Measurements from ENCODE around the gene MCRIP2.

The MCRIP2 gene

GRCh38 chr16:667113-667779, 25.6 kb downstream of the MCRIP2 start:
- Histone ChIP-seq H3K4me3 (ENCODE audit: low read length) (peak overlapping the region; percentile 98), H3K9me2 (replicated peaks; ENCODE audit: control insufficient read depth, low read length) (no peaks in the 10 kb centered on the region), H3K27ac (ENCODE audit: low read depth, low read length) (peak overlapping the region; percentile 20; the same call in 1 of the 2 replicates), H4K20me1 (ENCODE audit: control insufficient read depth, insufficient read depth, low read depth, low read length) (no peaks in the 10 kb centered on the region), H3K27me3 (ENCODE audit: control insufficient read depth, low read length) (no peaks in the 10 kb centered on the region), H3F3A (ENCODE audit: control insufficient read depth, insufficient read depth) (0 out of 2 replicates have a peak, but pooled peaks cover 2% of the 10 kb centered on the region), H3K36me3 (ENCODE audit: control insufficient read depth, low read length) (peaks cover 71% of the 10 kb centered on the region), H3K4me1 (ENCODE audit: control insufficient read depth, low read length) (peaks cover 13% of the 10 kb centered on the region), H3K4me2 (ENCODE audit: low read length) (peak overlapping the region; percentile 97), H3K9me3 (ENCODE audit: control insufficient read depth, insufficient read depth, low read length) (no peaks in the 10 kb centered on the region), H3K79me2 (ENCODE audit: control insufficient read depth, low read length) (peaks cover 25% of the 10 kb centered on the region)
- no peak for TF ChIP-seq CTCF (IDR thresholded peaks at IDR 0.05; ENCODE audit: low read depth, low read length, poor library complexity, severe bottlenecking)
- no peak for TF ChIP-seq EZH2phosphoT487 (IDR thresholded peaks at IDR 0.05; ENCODE audit: borderline replicate concordance, low read length)

- Histone ChIP-seq H3K9me3 (ENCODE audit: control insufficient read depth, insufficient read depth, low read length) (no peaks in the 10 kb centered on the region), H3K4me1 (ENCODE audit: control insufficient read depth, low read length) (peaks cover 13% of the 10 kb centered on the region), H3K27me3 (ENCODE audit: control insufficient read depth, low read length) (no peaks in the 10 kb centered on the region), H3K79me2 (ENCODE audit: control insufficient read depth, low read length) (peaks cover 25% of the 10 kb centered on the region), H4K20me1 (ENCODE audit: control insufficient read depth, insufficient read depth, low read depth, low read length) (no peaks in the 10 kb centered on the region), H3K27ac (ENCODE audit: low read depth, low read length) (peak within 1 kb of the TSS; percentile 56), H3K4me2 (ENCODE audit: low read length) (peak within 1 kb of the TSS; percentile 97), H3K4me3 (ENCODE audit: low read length) (peak within 1 kb of the TSS; percentile 98), H3F3A (ENCODE audit: control insufficient read depth, insufficient read depth) (0 out of 2 replicates have a peak, but pooled peaks cover 2% of the 10 kb centered on the region), H3K36me3 (ENCODE audit: control insufficient read depth, low read length) (peaks cover 71% of the 10 kb centered on the region), H3K9me2 (replicated peaks; ENCODE audit: control insufficient read depth, low read length) (no peaks in the 10 kb centered on the region)
- TF ChIP-seq CTCF (IDR thresholded peaks at IDR 0.05; ENCODE audit: low read depth, low read length, poor library complexity, severe bottlenecking) (peak; percentile 89), EZH2phosphoT487 (IDR thresholded peaks at IDR 0.05; ENCODE audit: borderline replicate concordance, low read length) (no peak)
Observed at GRCh38 chr16:667780-668518, 26.3 kb downstream of the MCRIP2 start, which contains the start of gene RHOT2. Gene RHOT2 (plus strand): TSS chr16:668132. CDS start chr16:668200, 68 bp downstream.

GRCh38 chr16:668519-669171, 27.0 kb downstream of the MCRIP2 start:
- Histone ChIP-seq H3F3A (ENCODE audit: control insufficient read depth, insufficient read depth) (0 out of 2 replicates have a peak, but pooled peaks cover 2% of the 10 kb centered on the region), H3K4me2 (ENCODE audit: low read length) (peak overlapping the region; percentile 97), H3K4me3 (ENCODE audit: low read length) (peak overlapping the region; percentile 98), H3K27me3 (ENCODE audit: control insufficient read depth, low read length) (no peaks in the 10 kb centered on the region), H3K36me3 (ENCODE audit: control insufficient read depth, low read length) (peaks cover 72% of the 10 kb centered on the region), H3K9me3 (ENCODE audit: control insufficient read depth, insufficient read depth, low read length) (no peaks in the 10 kb centered on the region), H3K79me2 (ENCODE audit: control insufficient read depth, low read length) (peaks cover 25% of the 10 kb centered on the region), H4K20me1 (ENCODE audit: control insufficient read depth, insufficient read depth, low read depth, low read length) (no peaks in the 10 kb centered on the region), H3K4me1 (ENCODE audit: control insufficient read depth, low read length) (peaks cover 13% of the 10 kb centered on the region), H3K9me2 (replicated peaks; ENCODE audit: control insufficient read depth, low read length) (no peaks in the 10 kb centered on the region), H3K27ac (ENCODE audit: low read depth, low read length) (peak overlapping the region; percentile 56)
- TF ChIP-seq CTCF (IDR thresholded peaks at IDR 0.05; ENCODE audit: low read depth, low read length, poor library complexity, severe bottlenecking) (no peak), EZH2phosphoT487 (IDR thresholded peaks at IDR 0.05; ENCODE audit: borderline replicate concordance, low read length) (no peak)
